Endothelial cell of umbilical vein (primary cell): Measurements from ENCODE around the gene MS4A15. TPM values are rescaled to one million over a fixed set of nuclear protein-coding genes. Genes with fewer than 3 reads are reported as not detected.
A peak's percentile ranks its signal among the peaks of the same experiment; 100 is the strongest.

Experiments used
- BruUV-seq: library from RNA; stranded (reverse); fragments of 400-500 nt; replicated peaks from 2 replicates; lab custom pipeline; 2021; lab: Mats Ljungman, UMichigan
- CTCF ChIA-PET: fragments of 300-600, 350-600 bp; sonication (Branson Sonifier 250); formaldehyde crosslinking; loops from one replicate; lab custom pipeline; 2021; ENCODE audit warnings: antibody characterized with exemption, inconsistent platforms; lab: Charles Lee
- POLR2A ChIA-PET: fragments of 300-600, 350-600 bp; sonication (Branson Sonifier 250); formaldehyde crosslinking; loops from one replicate; lab custom pipeline; 2021; ENCODE audit warnings: antibody characterized with exemption, inconsistent platforms; lab: Charles Lee
- DNase-seq: peaks from one replicate; pipeline ENCODE4 v3.0.0-alpha.2; 2011; ENCODE audit warnings: low read depth, low spot score
- FAIRE-seq: peaks from 2 replicates; lab custom pipeline; 2011; peaks lifted over from hg19 to GRCh38; lab: Jason Lieb, UNC
- H2AFZ ChIP-seq: 2 replicates; pipeline ENCODE4 v1.6.0; 2012; ENCODE audit warnings: low read depth, low read length, control low read depth, inconsistent platforms
- H3K27ac ChIP-seq: 2 replicates; pipeline ENCODE4 v1.5.1; 2011; ENCODE audit warnings: low read depth, mild to moderate bottlenecking, control low read depth, low read length, moderate library complexity; ENCODE audit not compliant: insufficient read depth
- H3K27me3 ChIP-seq, 2 experiments: 2 replicates each; pipeline versions ENCODE4 v1.6.0 to v1.6.1; 2011; ENCODE audit warnings: low read length in 2 of 2, mixed read lengths in 1 of 2; ENCODE audit not compliant: control insufficient read depth in 2 of 2, insufficient read depth in 2 of 2
- H3K36me3 ChIP-seq, 2 experiments: 2 replicates in 1 of 2; 3 replicates in 1 of 2; pipeline ENCODE4 v1.5.1; 2011; ENCODE audit warnings: low read length in 2 of 2, mild to moderate bottlenecking in 1 of 2, moderate library complexity in 1 of 2; ENCODE audit not compliant: control insufficient read depth in 2 of 2, insufficient read depth in 2 of 2; ENCODE audit errors: extremely low read depth in 1 of 2
- H3K4me1 ChIP-seq: 3 replicates; pipeline ENCODE4 v1.5.1; 2011; ENCODE audit warnings: mild to moderate bottlenecking, low read length; ENCODE audit not compliant: control insufficient read depth, insufficient read depth; ENCODE audit errors: extremely low read depth
- H3K4me2 ChIP-seq: 2 replicates; pipeline ENCODE4 v1.6.1; 2011; ENCODE audit warnings: low read length, control low read depth, mixed read lengths; ENCODE audit not compliant: insufficient read depth
- H3K4me3 ChIP-seq, 3 experiments: fragments of 200-600 bp in 1 of 3; sonication (generic), shearing (Covaris generic) in 1 of 3; replicated peaks in 1 of 3; 2 replicates each; pipeline ENCODE4 v1.5.1; 2011 to 2016; ENCODE audit warnings: control low read depth in 3 of 3, low read length in 3 of 3, mild to moderate bottlenecking in 2 of 3, inconsistent platforms in 1 of 3, low read depth in 1 of 3, moderate library complexity in 1 of 3; ENCODE audit not compliant: insufficient read depth in 1 of 3
- H3K79me2 ChIP-seq: 2 replicates; pipeline ENCODE4 v1.6.0; 2012; ENCODE audit warnings: low read length, inconsistent platforms; ENCODE audit not compliant: control insufficient read depth, insufficient read depth
- H3K9ac ChIP-seq: replicated peaks from 2 replicates; pipeline ENCODE3; 2011; ENCODE audit warnings: low read length, control low read depth; ENCODE audit not compliant: insufficient read depth; ENCODE audit errors: extremely low read depth
- H3K9me1 ChIP-seq: replicated peaks from 3 replicates; pipeline ENCODE4 v1.6.0; 2011; ENCODE audit warnings: mild to moderate bottlenecking, low read length; ENCODE audit not compliant: control insufficient read depth, insufficient read depth; ENCODE audit errors: extremely low read depth
- H3K9me3 ChIP-seq: replicated peaks from 2 replicates; pipeline ENCODE4 v1.5.1; 2012; ENCODE audit warnings: low read length, inconsistent platforms; ENCODE audit not compliant: control insufficient read depth, insufficient read depth
- H4K20me1 ChIP-seq: replicated peaks from 2 replicates; pipeline ENCODE3; 2011; ENCODE audit warnings: mild to moderate bottlenecking, low read length; ENCODE audit not compliant: control insufficient read depth, insufficient read depth; ENCODE audit errors: extremely low read depth
- JUN ChIP-seq: IDR thresholded peaks from 2 replicates; pipeline ENCODE4 v1.6.1; 2011; ENCODE audit warnings: borderline replicate concordance, low read depth; ENCODE audit not compliant: insufficient read length, insufficient read depth
- POLR2A ChIP-seq: IDR thresholded peaks from 2 replicates; pipeline ENCODE4 v1.6.1; 2012; ENCODE audit warnings: low read depth, mild to moderate bottlenecking, control low read depth, low read length
- dilution Hi-C: fragments of 300-500 bp; cut with MboI; formaldehyde crosslinking; loops from one replicate; pipeline ENCODE4 v1.15.0; 2019; ENCODE audit warnings: low sequenced_read_pairs; ENCODE audit not compliant: extremely low pct_ligation_motif_present
- intact Hi-C: fragments of 100-400 bp; cut with micrococcal nuclease; formaldehyde crosslinking; loops from one replicate; pipeline ENCODE4 v1.10.0; 2022
- polyA plus RNA-seq, 4 experiments: library from polyadenylated mRNA; depleted of rRNA in 3 of 4; stranded (reverse) in 3 of 4; unstranded in 1 of 4; fragments of >200 nt; gene quantifications; 2 replicates each; pipeline versions ENCODE4 v1.2.1 to v1.2.3, GENCODE V29; 2011 to 2012; ENCODE audit warnings: missing spikeins in 1 of 4
- total RNA-seq: library from RNA; stranded (reverse); gene quantifications from 2 replicates; pipeline ENCODE4 v1.2.3, GENCODE V29; 2021
- TF ChIP-seq, protein P1 (sequence below), 2 donors: IDR thresholded peaks; 1 replicate in 1 of 2; 2 replicates in 1 of 2; pipeline ENCODE4 v1.5.1; 2011; ENCODE audit warnings: low read length in 2 of 2, mild to moderate bottlenecking in 2 of 2, moderate library complexity in 2 of 2, control low read depth in 1 of 2, inconsistent platforms in 1 of 2, low read depth in 1 of 2; ENCODE audit not compliant: insufficient read depth in 1 of 2; ENCODE audit errors: extremely low read depth in 1 of 2
- TF ChIP-seq, protein P2 (sequence below): IDR thresholded peaks from 2 replicates; pipeline ENCODE4 v1.6.1; 2011; ENCODE audit not compliant: insufficient read depth, insufficient read length

MS4A15 gene
- total and polyA plus RNA-seq, 2 donors (not counting 3 experiments of a cell fraction or from before 2014, with no cell fraction given), result not detected

DNA sequence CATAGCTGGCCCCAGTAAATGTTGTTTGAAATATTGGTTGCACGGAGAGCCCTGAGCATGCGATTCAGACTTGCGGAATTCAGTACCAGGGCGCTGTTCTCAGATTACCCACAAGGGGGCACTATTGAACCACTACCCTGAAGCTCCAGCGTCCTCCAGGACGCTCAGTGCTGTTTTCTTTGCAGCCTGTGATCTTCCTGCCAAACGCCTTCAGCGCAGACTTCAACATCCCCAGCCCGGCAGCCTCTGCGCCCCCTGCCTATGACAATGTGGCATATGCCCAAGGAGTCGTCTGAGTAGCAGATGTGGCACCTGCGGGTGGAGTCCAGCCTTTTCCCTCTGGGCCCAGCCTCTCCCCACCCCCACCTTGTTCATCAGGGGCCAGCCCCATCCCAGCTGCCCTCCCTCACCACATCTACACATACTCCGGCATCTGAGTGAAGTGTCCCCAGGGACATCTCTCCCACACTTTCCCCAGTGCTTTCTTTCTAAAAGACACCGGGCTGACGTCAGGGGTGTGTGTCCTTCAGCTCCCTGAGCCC lies 18.8 kb downstream of the MS4A15 start:
- H3K4me3 ChIP-seq, result no peak overlapping the region
- no peaks in the 10 kb centered on the region for H3K27me3 ChIP-seq
- H3K27ac ChIP-seq, result peak overlapping the region; percentile 70
- no peak overlapping the region for H3K9ac ChIP-seq
- dilution Hi-C loops (no loop called here), intact Hi-C loops (loop anchor here (1.0 to 2.0 kb wide), 6 partner anchors 12 to 411 kb away; no protein-coding TSS in a partner anchor)
- no peaks in the 10 kb centered on the region for H4K20me1 ChIP-seq
- BruUV-seq, result no TSS peak
- no peak for TF ChIP-seq JUN
- TF ChIP-seq, protein P1, sequence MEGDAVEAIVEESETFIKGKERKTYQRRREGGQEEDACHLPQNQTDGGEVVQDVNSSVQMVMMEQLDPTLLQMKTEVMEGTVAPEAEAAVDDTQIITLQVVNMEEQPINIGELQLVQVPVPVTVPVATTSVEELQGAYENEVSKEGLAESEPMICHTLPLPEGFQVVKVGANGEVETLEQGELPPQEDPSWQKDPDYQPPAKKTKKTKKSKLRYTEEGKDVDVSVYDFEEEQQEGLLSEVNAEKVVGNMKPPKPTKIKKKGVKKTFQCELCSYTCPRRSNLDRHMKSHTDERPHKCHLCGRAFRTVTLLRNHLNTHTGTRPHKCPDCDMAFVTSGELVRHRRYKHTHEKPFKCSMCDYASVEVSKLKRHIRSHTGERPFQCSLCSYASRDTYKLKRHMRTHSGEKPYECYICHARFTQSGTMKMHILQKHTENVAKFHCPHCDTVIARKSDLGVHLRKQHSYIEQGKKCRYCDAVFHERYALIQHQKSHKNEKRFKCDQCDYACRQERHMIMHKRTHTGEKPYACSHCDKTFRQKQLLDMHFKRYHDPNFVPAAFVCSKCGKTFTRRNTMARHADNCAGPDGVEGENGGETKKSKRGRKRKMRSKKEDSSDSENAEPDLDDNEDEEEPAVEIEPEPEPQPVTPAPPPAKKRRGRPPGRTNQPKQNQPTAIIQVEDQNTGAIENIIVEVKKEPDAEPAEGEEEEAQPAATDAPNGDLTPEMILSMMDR (IDR thresholded peaks at IDR 0.05; ENCODE audit: extremely low read depth in 1 of 2, insufficient read depth in 1 of 2, low read depth in 1 of 2, low read length in 2 of 2), result peak; percentile 84 to 95
- H2AFZ ChIP-seq, result no peak overlapping the region
- H3K79me2 ChIP-seq, result no peaks in the 10 kb centered on the region
- H3K4me2 ChIP-seq, result no peak overlapping the region
- H3K4me1 ChIP-seq, result peaks cover 29% of the 10 kb centered on the region
- peak; percentile 99 for FAIRE-seq
- POLR2A ChIA-PET, result interaction anchor here (0.7 to 1.4 kb wide), 2 partner anchors 55 to 112 kb away, joined by 3 to 10 read pairs; no protein-coding TSS in a partner anchor
- CTCF ChIA-PET, result interaction anchor here (0.6 to 7.5 kb wide), 36 partner anchors 8 to 510 kb away, joined by 3 to 148 read pairs (median 4); partner anchors contain the start of gene TMEM109
- no peaks in the 10 kb centered on the region for H3K9me1 ChIP-seq
- DNase-seq, result peak; percentile 95
- H3K9me3 ChIP-seq, result no peaks in the 10 kb centered on the region
- no peaks in the 10 kb centered on the region for H3K36me3 ChIP-seq

DNA sequence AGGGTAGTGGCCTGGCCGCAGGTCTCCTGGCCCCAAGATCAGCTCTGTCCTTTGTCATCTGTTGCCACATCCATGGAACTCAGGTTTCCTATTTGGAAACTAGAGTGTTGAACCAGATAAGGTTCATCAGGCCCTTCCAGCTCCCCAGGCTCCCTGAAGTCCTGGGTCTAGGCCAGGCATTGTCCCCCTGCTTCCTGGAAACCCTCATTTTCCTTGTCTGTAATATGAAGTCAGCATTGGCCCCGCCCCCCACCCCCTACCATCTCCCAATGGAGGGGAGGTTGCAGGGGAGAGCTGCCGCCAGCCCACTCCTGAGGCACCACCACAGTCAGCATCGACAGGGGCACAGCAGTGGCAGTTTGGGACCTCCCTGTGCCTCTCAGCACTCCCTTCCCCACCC lies 19.5 kb downstream of the MS4A15 start:
- peak overlapping the region; percentile 94 for H3K27ac ChIP-seq
- ChIA-PET POLR2A (interaction anchor here (0.7 to 1.4 kb wide), 2 partner anchors 54 to 111 kb away, joined by 3 to 10 read pairs; no protein-coding TSS in a partner anchor), CTCF (interaction anchor here (0.8 to 7.5 kb wide), 20 partner anchors 9 to 511 kb away, joined by 3 to 148 read pairs (median 4); partner anchors contain the start of gene TMEM109)
- no peak overlapping the region for H3K4me2 ChIP-seq
- dilution Hi-C loops (no loop called here), intact Hi-C loops (no loop called here)
- peaks cover 29% of the 10 kb centered on the region for H3K4me1 ChIP-seq
- no peaks in the 10 kb centered on the region for H3K27me3 ChIP-seq
- H3K79me2 ChIP-seq, result no peaks in the 10 kb centered on the region
- H3K9me1 ChIP-seq, result no peaks in the 10 kb centered on the region
- DNase-seq, result peak; percentile 68
- no peak overlapping the region for H3K4me3 ChIP-seq
- no peaks in the 10 kb centered on the region for H3K9me3 ChIP-seq
- no peak for FAIRE-seq
- no peak overlapping the region for H3K9ac ChIP-seq
- H2AFZ ChIP-seq, result peak overlapping the region; percentile 6
- TF ChIP-seq, protein P2, sequence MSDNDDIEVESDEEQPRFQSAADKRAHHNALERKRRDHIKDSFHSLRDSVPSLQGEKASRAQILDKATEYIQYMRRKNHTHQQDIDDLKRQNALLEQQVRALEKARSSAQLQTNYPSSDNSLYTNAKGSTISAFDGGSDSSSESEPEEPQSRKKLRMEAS, result no peak
- no peak for TF ChIP-seq POLR2A
- TF ChIP-seq, protein P1 (IDR thresholded peaks at IDR 0.05; ENCODE audit: extremely low read depth in 1 of 2, insufficient read depth in 1 of 2, low read depth in 1 of 2, low read length in 2 of 2), result no peak
- BruUV-seq, result no TSS peak
- no peaks in the 10 kb centered on the region for H4K20me1 ChIP-seq
- H3K36me3 ChIP-seq, result no peaks in the 10 kb centered on the region
